Natural killer cell (primary cell): Measurements from ENCODE around the gene CTAGE1. TPM values are rescaled to one million over a fixed set of nuclear protein-coding genes. Genes with fewer than 3 reads are reported as not detected.

Experiments
- ATAC-seq, 3 donors: fragments of 150-1000 bp in 2 of 3; fragments of 200-7000 bp in 1 of 3; cut with Tn5 transposase; 1 replicate in 1 of 3; 2 replicates in 2 of 3; pipeline ENCODE4 v1.10.0; 2021; ENCODE audit warnings: mild to moderate bottlenecking in 2 of 3, moderate library complexity in 2 of 3
- DNase-seq, 2 donors: peaks; one replicate each; pipeline versions ENCODE4 v3.0.0 to v3.0.0-alpha.2; 2013 to 2021; ENCODE audit warnings: mixed read lengths in 1 of 2
- H3K27ac ChIP-seq: one replicate; pipeline ENCODE4 v1.5.1; 2013; ENCODE audit warnings: mild to moderate bottlenecking, low read length
- H3K27me3 ChIP-seq: one replicate; pipeline ENCODE4 v1.6.1; 2013; ENCODE audit warnings: low read length; ENCODE audit not compliant: control insufficient read depth, insufficient read depth
- H3K36me3 ChIP-seq: one replicate; pipeline ENCODE4 v1.6.1; 2013; ENCODE audit warnings: low read length; ENCODE audit not compliant: control insufficient read depth, insufficient read depth
- H3K4me1 ChIP-seq: one replicate; pipeline ENCODE4 v1.6.1; 2013; ENCODE audit warnings: low read length; ENCODE audit not compliant: control insufficient read depth, insufficient read depth
- H3K4me3 ChIP-seq: one replicate; pipeline ENCODE4 v1.5.1; 2013; ENCODE audit warnings: low read length
- H3K9me3 ChIP-seq: one replicate; pipeline ENCODE4 v1.6.1; 2013; ENCODE audit warnings: low read length; ENCODE audit not compliant: control insufficient read depth, insufficient read depth
- H3K27ac Mint-ChIP-seq, 2 donors: one replicate each; pipeline ENCODE4 v1.8.0; 2022; ENCODE audit warnings: mild to moderate bottlenecking in 2 of 2, mixed read lengths in 2 of 2, moderate library complexity in 1 of 2
- H3K27me3 Mint-ChIP-seq, 2 donors: one replicate each; pipeline ENCODE4 v1.8.0; 2022; ENCODE audit warnings: low read depth in 2 of 2, mixed read lengths in 2 of 2
- H3K36me3 Mint-ChIP-seq: one replicate; pipeline ENCODE4 v1.8.0; 2022; ENCODE audit warnings: mixed read lengths
- H3K4me1 Mint-ChIP-seq, 2 donors: one replicate each; pipeline ENCODE4 v1.8.0; 2022; ENCODE audit warnings: mixed read lengths in 2 of 2
- H3K4me3 Mint-ChIP-seq: one replicate; pipeline ENCODE4 v1.8.0; 2022; ENCODE audit warnings: mild to moderate bottlenecking, moderate library complexity, mixed read lengths
- H3K9me3 Mint-ChIP-seq, 2 donors: one replicate each; pipeline ENCODE4 v1.8.0; 2022; ENCODE audit warnings: mixed read lengths in 2 of 2
- CTCF ChIP-seq: fragments of 200-600 bp; IDR thresholded peaks from one replicate; pipeline ENCODE4 v1.8.0; 2022; ENCODE audit warnings: antibody characterized with exemption
- WGBS: methylation state at CpG from one replicate; pipeline ENCODE4 v1.1.7; 2013; ENCODE audit warnings: missing lambda C conversion rate; ENCODE audit not compliant: insufficient coverage; 5-methylcytosine and 5-hydroxymethylcytosine counted together
- intact Hi-C: fragments of 100-400 bp; cut with micrococcal nuclease; formaldehyde crosslinking; loops from one replicate; pipeline ENCODE4 v1.14.2; 2022
- total RNA-seq, 4 donors: library from RNA; stranded (reverse); fragments of 120-200 nt in 1 of 4; gene quantifications; one replicate each; pipeline versions ENCODE4 v1.2.3 to v1.2.4, GENCODE V29; 2013 to 2022

The CTAGE1 gene
- total RNA-seq, 3 donors from 2014 or later (not counting 1 experiment from before 2014, with no cell fraction given): not detected

- Histone ChIP-seq H3K27ac (no peak overlapping the region), H3K36me3 (no peaks in the 10 kb centered on the region), H3K4me1 (peaks cover 24% of the 10 kb centered on the region), H3K27me3 (no peaks in the 10 kb centered on the region), H3K9me3 (peaks cover 14% of the 10 kb centered on the region), H3K4me3 (no peak overlapping the region)
- DNase-seq (no peak), ATAC-seq (no peak)
- TF ChIP-seq CTCF: no peak
- Mint-ChIP-seq H3K4me3 (no peak overlapping the region), H3K36me3 (peaks cover 20% of the 10 kb centered on the region), H3K27me3 (peaks cover 0 to 4% of the 10 kb centered on the region in 2 donors), H3K9me3 (peaks cover 6 to 8% of the 10 kb centered on the region in 2 donors), H3K27ac (no peak overlapping the region), H3K4me1 (peaks cover 36 to 37% of the 10 kb centered on the region in 2 donors)
- intact Hi-C loops: no loop called here
- WGBS: 96% methylated on average over 5 of the region's 5 CpGs
Measured at GRCh38 chr18:22411446-22411845, 6.3 kb downstream of the CTAGE1 start.

GRCh38 chr18:22410126-22410525 is 7.6 kb downstream of the CTAGE1 start:
- Mint-ChIP-seq H3K36me3 (peaks cover 20% of the 10 kb centered on the region), H3K4me1 (peaks cover 49% of the 10 kb centered on the region in 2 donors), H3K9me3 (peaks cover 6 to 8% of the 10 kb centered on the region in 2 donors), H3K27ac (peak overlapping the region in 1 of 2 donors; percentile 92), H3K27me3 (peaks cover 0 to 4% of the 10 kb centered on the region in 2 donors), H3K4me3 (no peak overlapping the region)
- Histone ChIP-seq H3K36me3 (no peaks in the 10 kb centered on the region), H3K4me1 (peaks cover 32% of the 10 kb centered on the region), H3K27ac (no peak overlapping the region), H3K4me3 (no peak overlapping the region), H3K9me3 (peaks cover 16% of the 10 kb centered on the region), H3K27me3 (no peaks in the 10 kb centered on the region)
- DNase-seq (no peak), ATAC-seq (no peak)
- intact Hi-C loops: no loop called here
- TF ChIP-seq CTCF: no peak
- WGBS: 100% methylated on average over 3 of the region's 3 CpGs

DNA sequence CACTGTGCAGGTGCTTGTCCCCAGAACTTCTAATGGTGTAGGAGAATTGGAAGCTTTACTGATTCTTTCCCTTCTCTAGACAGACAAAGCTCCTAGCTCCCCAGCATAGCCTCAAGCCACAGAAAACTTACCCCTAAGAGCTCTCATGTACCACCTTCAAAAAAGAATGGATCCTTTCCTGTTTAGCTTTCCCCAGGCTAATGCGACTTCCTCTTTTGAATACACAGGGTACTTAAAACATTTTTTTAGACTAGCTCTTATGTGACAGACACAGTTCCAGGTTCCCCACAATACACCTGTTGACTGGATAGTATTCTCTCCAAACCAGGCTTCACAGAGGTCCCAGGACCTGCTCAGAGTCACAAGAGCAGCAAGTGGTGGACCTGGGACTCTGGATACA is 8.3 kb downstream of the CTAGE1 start:
- Mint-ChIP-seq H3K4me1 (peaks cover 49 to 52% of the 10 kb centered on the region in 2 donors), H3K4me3 (peak overlapping the region; percentile 25), H3K27me3 (peaks cover 0 to 4% of the 10 kb centered on the region in 2 donors), H3K9me3 (peaks cover 6 to 8% of the 10 kb centered on the region in 2 donors), H3K36me3 (peaks cover 20% of the 10 kb centered on the region), H3K27ac (peak overlapping the region; percentile 88 to 92)
- 29% methylated on average over 1 of the region's 1 CpG for WGBS
- ATAC-seq: no peak
- no peak for DNase-seq
- no peak overlapping the region for H3K4me3 ChIP-seq
- H3K27ac ChIP-seq: no peak overlapping the region
- H3K9me3 ChIP-seq: peaks cover 19% of the 10 kb centered on the region
- peaks cover 32% of the 10 kb centered on the region for H3K4me1 ChIP-seq
- H3K36me3 ChIP-seq: no peaks in the 10 kb centered on the region
- H3K27me3 ChIP-seq: no peaks in the 10 kb centered on the region
- no peak for TF ChIP-seq CTCF
- intact Hi-C loops: loop anchor here (5.0 kb wide), 2 partner anchors 62 to 153 kb away; no protein-coding TSS in a partner anchor

- Histone ChIP-seq H3K27ac (peak overlapping the region; percentile 72), H3K4me1 (peaks cover 32% of the 10 kb centered on the region), H3K36me3 (no peaks in the 10 kb centered on the region), H3K27me3 (no peaks in the 10 kb centered on the region), H3K9me3 (peaks cover 19% of the 10 kb centered on the region), H3K4me3 (no peak overlapping the region)
- intact Hi-C loops: loop anchor here (5.0 kb wide), 2 partner anchors 61 to 154 kb away; no protein-coding TSS in a partner anchor
- Mint-ChIP-seq H3K9me3 (peaks cover 6 to 11% of the 10 kb centered on the region in 2 donors), H3K36me3 (peaks cover 20% of the 10 kb centered on the region), H3K4me3 (peak overlapping the region; percentile 84), H3K27ac (peak overlapping the region; percentile 88 to 92), H3K4me1 (peaks cover 49 to 52% of the 10 kb centered on the region in 2 donors), H3K27me3 (peaks cover 0 to 2% of the 10 kb centered on the region in 2 donors)
- ATAC-seq (peak; percentile 89 to 96 (median 93)), DNase-seq (peak; percentile 33 to 48)
- WGBS: 35% methylated on average over 2 of the region's 3 CpGs
- peak; percentile 57 for TF ChIP-seq CTCF
Measured at GRCh38 chr18:22408059-22408458, 9.7 kb downstream of the CTAGE1 start.
